HepG2 (cell line): ENCODE measurements around the gene EXPH5.

Source experiments
- ARNT ChIP-seq: fragments of 450-650 bp; IDR thresholded peaks from 2 replicates; pipeline ENCODE4 v1.6.1; 2017
- ELF4 ChIP-seq: sonication (generic); formaldehyde crosslinking; IDR thresholded peaks from 2 replicates; pipeline ENCODE4 v1.5.0; 2020; ENCODE audit warnings: missing genetic modification reagents, mild to moderate bottlenecking, moderate library complexity, borderline replicate concordance
- FOSL2 ChIP-seq: sonication (generic); formaldehyde crosslinking; IDR thresholded peaks from 2 replicates; pipeline ENCODE4 v1.4.0; 2020; ENCODE audit warnings: missing genetic modification reagents
- FOXM1 ChIP-seq: sonication (generic); formaldehyde crosslinking; IDR thresholded peaks from 2 replicates; pipeline ENCODE4 v1.5.0; 2020; ENCODE audit warnings: missing genetic modification reagents
- NR2F2 ChIP-seq: IDR thresholded peaks from 2 replicates; pipeline ENCODE4 v1.6.1; 2012; ENCODE audit warnings: low read depth, inconsistent platforms, borderline replicate concordance
- POLR2AphosphoS5 ChIP-seq: IDR thresholded peaks from 2 replicates; pipeline ENCODE4 v1.6.1; 2012; ENCODE audit warnings: low read depth, low read length
- SRY ChIP-seq: sonication (generic); formaldehyde crosslinking; IDR thresholded peaks from 2 replicates; pipeline ENCODE4 v1.8.0; 2022; ENCODE audit warnings: mild to moderate bottlenecking, missing genetic modification reagents
- TBP ChIP-seq: sonication (generic); formaldehyde crosslinking; IDR thresholded peaks from 2 replicates; pipeline ENCODE4 v1.5.0; 2020; ENCODE audit warnings: missing genetic modification reagents
- ZNF468 ChIP-seq: sonication (generic); formaldehyde crosslinking; IDR thresholded peaks from 2 replicates; pipeline ENCODE4 v1.8.0; 2022; ENCODE audit warnings: mild to moderate bottlenecking, moderate library complexity, missing genetic modification reagents
- ZNF564 ChIP-seq: sonication (generic); formaldehyde crosslinking; IDR thresholded peaks from 2 replicates; pipeline ENCODE4 v1.8.1; 2023; ENCODE audit warnings: mild to moderate bottlenecking, missing genetic modification reagents
- TF ChIP-seq, protein P1 (sequence below): IDR thresholded peaks from 2 replicates; pipeline ENCODE4 v1.6.1; 2018; ENCODE audit warnings: missing genetic modification reagents, mild to moderate bottlenecking, missing compliant biosample characterization
- TF ChIP-seq, protein P2 (sequence below): sonication (generic); formaldehyde crosslinking; IDR thresholded peaks from 2 replicates; pipeline ENCODE4 v1.5.0; 2020; ENCODE audit warnings: mild to moderate bottlenecking, missing genetic modification reagents, moderate library complexity

DNA sequence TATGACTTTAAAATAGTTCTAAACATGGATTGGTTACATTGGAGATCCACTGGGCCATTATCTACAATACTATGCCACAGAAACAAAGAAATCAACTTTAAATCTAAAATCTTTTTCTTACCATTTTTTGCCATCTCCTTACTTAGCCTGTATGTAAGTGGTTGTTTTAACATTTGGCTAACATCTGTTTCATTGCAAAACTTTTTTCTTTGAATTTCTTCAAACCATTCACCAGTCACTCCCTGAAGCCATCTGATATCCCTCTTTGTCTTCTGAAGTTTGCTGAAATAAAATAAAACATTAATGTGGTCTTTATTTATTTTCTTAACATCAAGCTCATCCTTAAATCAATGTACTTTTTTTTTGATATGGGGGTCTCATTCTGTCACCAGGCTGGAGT, 52.0 kb downstream of the EXPH5 start:
- no peak for TF ChIP-seq ELF4
- TF ChIP-seq, protein P1, sequence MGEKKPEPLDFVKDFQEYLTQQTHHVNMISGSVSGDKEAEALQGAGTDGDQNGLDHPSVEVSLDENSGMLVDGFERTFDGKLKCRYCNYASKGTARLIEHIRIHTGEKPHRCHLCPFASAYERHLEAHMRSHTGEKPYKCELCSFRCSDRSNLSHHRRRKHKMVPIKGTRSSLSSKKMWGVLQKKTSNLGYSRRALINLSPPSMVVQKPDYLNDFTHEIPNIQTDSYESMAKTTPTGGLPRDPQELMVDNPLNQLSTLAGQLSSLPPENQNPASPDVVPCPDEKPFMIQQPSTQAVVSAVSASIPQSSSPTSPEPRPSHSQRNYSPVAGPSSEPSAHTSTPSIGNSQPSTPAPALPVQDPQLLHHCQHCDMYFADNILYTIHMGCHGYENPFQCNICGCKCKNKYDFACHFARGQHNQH (CRISPR knock-in tag): no peak
- no peak for TF ChIP-seq FOXM1 (CRISPR knock-in tag)
- TF ChIP-seq, protein P2, sequence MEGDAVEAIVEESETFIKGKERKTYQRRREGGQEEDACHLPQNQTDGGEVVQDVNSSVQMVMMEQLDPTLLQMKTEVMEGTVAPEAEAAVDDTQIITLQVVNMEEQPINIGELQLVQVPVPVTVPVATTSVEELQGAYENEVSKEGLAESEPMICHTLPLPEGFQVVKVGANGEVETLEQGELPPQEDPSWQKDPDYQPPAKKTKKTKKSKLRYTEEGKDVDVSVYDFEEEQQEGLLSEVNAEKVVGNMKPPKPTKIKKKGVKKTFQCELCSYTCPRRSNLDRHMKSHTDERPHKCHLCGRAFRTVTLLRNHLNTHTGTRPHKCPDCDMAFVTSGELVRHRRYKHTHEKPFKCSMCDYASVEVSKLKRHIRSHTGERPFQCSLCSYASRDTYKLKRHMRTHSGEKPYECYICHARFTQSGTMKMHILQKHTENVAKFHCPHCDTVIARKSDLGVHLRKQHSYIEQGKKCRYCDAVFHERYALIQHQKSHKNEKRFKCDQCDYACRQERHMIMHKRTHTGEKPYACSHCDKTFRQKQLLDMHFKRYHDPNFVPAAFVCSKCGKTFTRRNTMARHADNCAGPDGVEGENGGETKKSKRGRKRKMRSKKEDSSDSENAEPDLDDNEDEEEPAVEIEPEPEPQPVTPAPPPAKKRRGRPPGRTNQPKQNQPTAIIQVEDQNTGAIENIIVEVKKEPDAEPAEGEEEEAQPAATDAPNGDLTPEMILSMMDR (CRISPR knock-in tag): no peak
- TF ChIP-seq SRY: no peak
- TF ChIP-seq ARNT: no peak
- no peak for TF ChIP-seq FOSL2 (CRISPR knock-in tag)
- TF ChIP-seq NR2F2: no peak
- TF ChIP-seq POLR2AphosphoS5: no peak
- TF ChIP-seq ZNF468 (CRISPR knock-in tag): no peak
- no peak for TF ChIP-seq TBP (CRISPR knock-in tag)
- TF ChIP-seq ZNF564 (CRISPR knock-in tag): no peak
